Aorta (tissue), 5 donors: Measurements from ENCODE around the gene DFFB. TPM values are rescaled to one million over a fixed set of nuclear protein-coding genes. Genes with fewer than 3 reads are reported as not detected.

ENCODE experiments used
- ATAC-seq: fragments of 200-7000 bp; cut with Tn5 transposase; one replicate; pipeline ENCODE4 v1.9.1; 2022; ENCODE audit warnings: moderate library complexity; ENCODE audit not compliant: low FRiP score
- DNase-seq, 2 donors: peaks; one replicate each; pipeline ENCODE4 v3.0.0-alpha.2; 2020
- H3K27ac ChIP-seq, 2 donors: one replicate each; pipeline ENCODE4 v1.5.1; 2013; ENCODE audit warnings: low read length in 2 of 2, mild to moderate bottlenecking in 2 of 2, moderate library complexity in 2 of 2, control low read depth in 1 of 2, inconsistent platforms in 1 of 2, low read depth in 1 of 2
- H3K27me3 ChIP-seq, 2 donors: one replicate each; pipeline ENCODE4 v1.6.1; 2013; ENCODE audit warnings: control low read depth in 1 of 2, low read length in 1 of 2, mild to moderate bottlenecking in 1 of 2, moderate library complexity in 1 of 2; ENCODE audit not compliant: insufficient read depth in 2 of 2, control insufficient read depth in 1 of 2
- H3K36me3 ChIP-seq, 2 donors: one replicate each; pipeline ENCODE4 v1.6.1; 2013; ENCODE audit warnings: control low read depth in 1 of 2, low read length in 1 of 2, mild to moderate bottlenecking in 1 of 2; ENCODE audit not compliant: insufficient read depth in 2 of 2, control insufficient read depth in 1 of 2
- H3K4me1 ChIP-seq, 2 donors: one replicate each; pipeline ENCODE4 v1.6.1; 2013; ENCODE audit warnings: low read length in 2 of 2, control low read depth in 1 of 2, mild to moderate bottlenecking in 1 of 2, moderate library complexity in 1 of 2; ENCODE audit not compliant: insufficient read depth in 2 of 2, control insufficient read depth in 1 of 2
- H3K4me3 ChIP-seq, 2 donors: one replicate each; pipeline ENCODE4 v1.5.1; 2013; ENCODE audit warnings: low read length in 2 of 2, control low read depth in 1 of 2, mild to moderate bottlenecking in 1 of 2
- H3K9me3 ChIP-seq: one replicate; pipeline ENCODE4 v1.6.1; 2013; ENCODE audit warnings: mild to moderate bottlenecking, low read length; ENCODE audit not compliant: control insufficient read depth
- WGBS, 2 donors: extraction: QIAGEN DNeasy Blood & Tissue Kit; methylation state at CpG; one replicate each; pipeline ENCODE4 v1.1.7; 2013; 5-methylcytosine and 5-hydroxymethylcytosine counted together
- intact Hi-C, 2 donors: fragments of 100-400 bp; cut with DNase I; formaldehyde crosslinking; loops; one replicate each; pipeline versions ENCODE4 v1.14.2 to v1.15.0; 2022
- polyA plus RNA-seq, 2 donors: library from polyadenylated mRNA; stranded (reverse); fragments of 200-250 nt; gene quantifications; one replicate each; pipeline ENCODE4 v1.2.3, GENCODE V29; 2013
- total RNA-seq, 2 donors: library from RNA; stranded (reverse); fragmentation: NEBNext Ultra II Directional; extraction: Animal tissue kit (Norgen Biotek cat#: 25700); gene quantifications; one replicate each; pipeline ENCODE4 v1.2.1, GENCODE V29; 2021
- donor health status: healthy with polysubstance abuse.
- donor health status: Bipolar disorder and iron deficiency.
- donor health status: DM: no; HTN: no; CAD: no.
- donor health status: DM: no; HTN: no; CAD: no.
- donor health status: DM: yes; HTN: yes; CAD: no.

Gene DFFB
- total and polyA plus RNA-seq, 4 donors = 4.3 to 10.2 (median 6.9) TPM

DNA sequence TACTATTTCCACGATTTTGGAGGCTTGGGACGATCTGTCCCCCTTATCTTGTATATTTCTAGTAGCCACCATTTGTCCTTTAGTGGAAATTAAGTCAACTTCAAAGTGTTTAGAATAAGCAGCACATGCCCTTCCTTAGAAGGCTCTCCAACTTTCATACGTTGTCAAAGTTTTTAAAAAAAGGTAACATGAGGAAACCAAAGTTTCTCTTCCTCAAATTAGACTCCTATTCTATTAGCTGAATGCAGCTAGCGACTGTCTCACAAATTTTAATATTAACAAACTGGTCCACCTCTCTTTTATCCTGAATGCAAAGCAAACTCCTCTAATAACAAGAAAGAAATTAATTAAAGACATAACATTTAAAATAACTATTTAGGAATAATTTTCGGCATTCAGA lies 35.9 kb downstream of the DFFB start:
- intact Hi-C loops = no loop called here
- Histone ChIP-seq H3K27me3 (no peaks in the 10 kb centered on the region), H3K4me3 (no peak overlapping the region), H3K36me3 (peaks cover 2 to 4% of the 10 kb centered on the region in 2 donors), H3K4me1 (no peaks in the 10 kb centered on the region), H3K27ac (no peak overlapping the region), H3K9me3 (no peaks in the 10 kb centered on the region)
- ATAC-seq (no peak), DNase-seq (no peak)
- WGBS, 2 donors = 50 to 55% methylated on average over 5 of the region's 5 CpGs

DNA sequence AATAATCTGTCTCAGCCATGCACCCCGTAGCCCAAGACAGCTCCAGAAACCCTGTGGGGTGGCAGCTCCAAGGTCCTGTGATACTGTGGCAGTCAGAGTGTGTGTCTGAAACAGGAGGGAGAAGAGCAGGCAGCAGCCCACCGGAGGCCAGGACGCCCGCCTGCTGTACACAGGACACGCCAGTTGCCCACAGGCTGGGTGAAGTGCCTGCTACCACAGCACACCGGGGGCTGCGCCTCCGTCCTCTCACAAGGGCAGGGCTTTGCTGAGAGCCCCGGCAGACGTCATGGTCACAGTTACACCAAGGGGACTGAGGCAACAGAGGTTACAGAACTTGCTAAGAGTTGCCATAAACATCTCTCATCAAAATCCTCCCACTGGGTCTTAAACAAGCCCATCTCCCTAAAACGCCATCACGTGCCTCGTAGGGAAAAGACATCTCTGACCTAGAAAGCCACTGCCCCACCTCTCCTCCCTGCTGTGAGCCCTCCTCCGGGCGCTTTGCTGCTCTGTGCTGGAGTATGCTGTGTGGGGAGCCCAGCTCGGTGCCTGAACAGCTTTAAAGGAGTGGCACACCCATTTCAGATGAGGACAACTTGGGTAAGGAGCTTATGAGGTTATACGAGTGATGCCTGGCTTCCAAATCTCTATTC lies 37.5 kb downstream of the DFFB start:
- peaks cover 2 to 4% of the 10 kb centered on the region in 2 donors for H3K36me3 ChIP-seq
- H3K9me3 ChIP-seq = no peaks in the 10 kb centered on the region
- 91 to 94% methylated on average over 17 of the region's 17 CpGs for WGBS, 2 donors
- no peaks in the 10 kb centered on the region for H3K27me3 ChIP-seq
- no peaks in the 10 kb centered on the region for H3K4me1 ChIP-seq
- intact Hi-C loops = no loop called here
- DNase-seq (peak; percentile 42 to 70), ATAC-seq (no peak)
- H3K27ac ChIP-seq = no peak overlapping the region
- no peak overlapping the region for H3K4me3 ChIP-seq

DNA sequence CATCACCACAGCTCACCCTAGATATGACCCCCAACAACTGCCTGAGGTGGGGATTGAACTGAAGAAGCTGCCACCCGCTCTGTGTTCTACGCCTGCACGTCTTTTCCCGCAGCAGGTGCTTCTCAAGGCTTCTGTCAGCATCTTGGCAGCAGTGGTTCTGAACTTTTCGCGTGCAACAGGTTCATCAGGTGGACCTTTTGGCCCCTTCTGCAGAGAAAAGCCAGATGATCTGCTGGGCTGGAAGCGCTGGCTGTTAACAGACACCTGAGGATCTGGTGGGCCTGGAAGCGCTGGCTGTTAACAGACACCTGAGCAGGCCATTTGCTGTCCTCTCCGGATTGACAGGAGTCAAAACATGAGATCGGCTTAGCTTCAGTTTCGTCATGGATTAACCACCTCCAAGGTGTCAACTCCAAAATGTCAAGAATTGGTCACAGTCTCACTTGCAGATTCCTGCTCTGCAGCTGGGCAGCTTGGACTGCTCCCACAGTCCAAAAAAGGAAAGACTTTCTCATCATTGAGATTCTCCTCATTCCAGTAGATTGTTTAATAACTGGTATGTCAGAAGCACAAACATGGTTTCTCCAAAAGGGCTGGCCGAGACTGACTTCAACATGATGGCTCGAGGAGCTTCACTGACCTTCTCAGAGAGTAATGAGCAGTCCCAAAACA lies 38.1 kb downstream of the DFFB start:
- Histone ChIP-seq H3K4me3 (no peak overlapping the region), H3K4me1 (no peaks in the 10 kb centered on the region), H3K36me3 (peaks cover 0 to under 1% of the 10 kb centered on the region in 2 donors), H3K27me3 (no peaks in the 10 kb centered on the region), H3K9me3 (no peaks in the 10 kb centered on the region), H3K27ac (no peak overlapping the region)
- DNase-seq = peak; percentile 21 to 31
- intact Hi-C loops = no loop called here
- 76 to 83% methylated on average over 13 of the region's 13 CpGs for WGBS, 2 donors
- ATAC-seq = no peak

DNA sequence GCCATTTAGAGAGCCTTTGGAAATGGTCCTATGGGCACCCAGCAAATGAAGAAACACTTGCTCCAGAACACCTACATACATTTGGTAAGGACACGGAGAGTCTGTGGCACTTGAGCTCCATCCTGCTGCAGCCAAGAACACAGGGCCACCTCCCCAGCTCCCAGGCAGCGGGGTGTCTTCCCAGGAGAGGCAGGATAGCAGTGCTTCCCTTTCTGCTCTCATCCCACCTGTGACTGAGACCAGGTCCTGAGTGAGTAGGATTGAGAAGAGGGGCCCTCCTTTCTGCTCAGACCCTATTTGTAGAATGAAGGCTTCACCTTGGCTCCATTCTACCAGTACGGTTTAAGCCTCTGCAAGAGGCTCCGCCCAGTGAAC lies 38.7 kb downstream of the DFFB start:
- 93% methylated on average over 4 of the region's 4 CpGs for WGBS, 2 donors
- Histone ChIP-seq H3K27ac (no peak overlapping the region), H3K27me3 (no peaks in the 10 kb centered on the region), H3K36me3 (no peaks in the 10 kb centered on the region), H3K9me3 (no peaks in the 10 kb centered on the region), H3K4me1 (no peaks in the 10 kb centered on the region), H3K4me3 (no peak overlapping the region)
- no peak for ATAC-seq
- intact Hi-C loops = no loop called here
- DNase-seq = peak; percentile 12 to 23

DNA sequence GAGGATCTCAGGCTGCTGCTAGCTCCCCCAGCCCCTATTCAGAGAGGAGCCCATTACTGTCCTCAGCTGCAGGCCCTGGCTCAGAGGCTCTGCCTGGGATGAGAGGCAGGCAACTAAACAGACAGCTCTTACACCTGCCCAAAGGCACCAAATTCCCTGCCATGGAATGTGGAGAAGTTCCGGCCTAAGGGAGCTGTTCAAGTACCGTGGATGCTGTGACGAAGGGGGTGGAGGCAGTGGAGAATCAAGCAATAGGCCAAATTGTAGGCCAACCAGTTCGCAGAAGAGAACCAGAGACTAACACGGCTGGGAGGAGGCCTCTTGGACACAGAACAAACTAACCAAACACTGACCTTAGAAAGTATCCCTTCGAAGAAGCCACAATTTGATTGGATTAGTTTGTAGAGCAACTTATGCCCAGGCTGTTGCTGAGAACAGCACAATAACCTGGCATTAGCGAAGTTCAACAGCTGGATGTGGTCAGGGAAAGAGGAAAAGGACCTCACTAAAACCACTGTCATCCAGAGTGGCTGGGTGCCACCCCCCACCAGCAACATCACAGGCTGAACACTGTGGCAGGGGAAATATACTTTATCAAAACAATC lies 39.2 kb downstream of the DFFB start:
- Histone ChIP-seq H3K27ac (no peak overlapping the region), H3K27me3 (no peaks in the 10 kb centered on the region), H3K4me1 (no peaks in the 10 kb centered on the region), H3K4me3 (no peak overlapping the region), H3K9me3 (no peaks in the 10 kb centered on the region), H3K36me3 (no peaks in the 10 kb centered on the region)
- peak; percentile 26 to 32 for DNase-seq
- 92% methylated on average over 7 of the region's 7 CpGs for WGBS, 2 donors
- ATAC-seq = no peak
- intact Hi-C loops = no loop called here

DNA sequence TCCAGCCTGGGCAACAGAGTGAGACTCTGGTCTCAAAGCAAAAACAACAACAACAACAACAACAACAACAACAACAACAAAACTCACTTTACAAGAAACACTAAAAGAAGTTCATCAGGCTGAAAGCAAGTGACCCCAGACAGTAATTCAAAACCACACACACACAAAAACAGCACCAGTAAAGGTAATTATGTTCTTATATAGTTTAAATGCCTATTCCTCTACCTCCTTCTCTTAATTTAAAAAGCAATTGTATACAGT lies 41.1 kb downstream of the DFFB start:
- Histone ChIP-seq H3K4me3 (no peak overlapping the region), H3K27ac (no peak overlapping the region), H3K36me3 (no peaks in the 10 kb centered on the region), H3K4me1 (no peaks in the 10 kb centered on the region), H3K27me3 (no peaks in the 10 kb centered on the region), H3K9me3 (no peaks in the 10 kb centered on the region)
- DNase-seq (no peak), ATAC-seq (no peak)
- intact Hi-C loops = no loop called here

DNA sequence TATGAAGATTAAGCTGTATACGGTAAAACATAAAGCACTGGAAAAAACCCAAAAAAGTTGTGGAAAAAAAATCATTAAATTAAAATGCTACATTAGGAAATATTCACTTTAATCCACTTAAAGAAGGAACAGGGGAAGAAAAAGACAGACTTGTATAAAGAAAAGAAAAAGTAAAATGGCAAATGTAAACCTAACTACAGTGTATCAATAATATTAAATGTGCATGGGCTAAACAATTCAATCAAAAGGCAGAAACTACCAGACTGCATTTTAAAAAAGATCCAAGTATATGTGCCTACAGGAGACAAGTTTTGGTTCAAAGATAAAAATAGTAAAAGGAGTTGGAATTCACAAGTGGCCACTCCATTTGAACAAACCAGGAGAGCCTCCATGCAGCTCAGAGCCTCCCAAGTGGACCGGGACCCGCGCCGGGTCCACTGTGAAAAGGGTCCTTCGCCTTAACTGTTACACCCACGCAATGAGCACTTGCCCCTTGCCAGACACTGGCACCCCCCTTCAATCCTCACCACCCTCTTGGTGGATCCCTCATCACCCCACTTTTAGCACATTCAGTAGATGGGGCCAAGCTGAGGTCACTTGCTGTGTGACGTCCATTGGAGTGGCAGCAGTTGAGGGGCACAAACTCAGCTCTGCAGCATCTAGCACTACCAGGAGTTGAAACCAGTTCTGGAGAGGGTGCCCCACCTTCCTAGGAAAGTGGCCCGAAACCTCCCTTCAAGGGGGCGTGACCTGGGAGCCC lies 41.9 kb downstream of the DFFB start:
- DNase-seq (peak in 1 of 2 donors; percentile 43), ATAC-seq (no peak)
- H3K9me3 ChIP-seq = no peaks in the 10 kb centered on the region
- no peaks in the 10 kb centered on the region for H3K4me1 ChIP-seq
- intact Hi-C loops = no loop called here
- peak overlapping the region; percentile 49 to 79 for H3K4me3 ChIP-seq
- 39% methylated on average over 10 of the region's 10 CpGs for WGBS, 2 donors
- no peaks in the 10 kb centered on the region for H3K27me3 ChIP-seq
- peak overlapping the region in 1 of 2 donors; percentile 18 for H3K27ac ChIP-seq
- no peaks in the 10 kb centered on the region for H3K36me3 ChIP-seq

DNA sequence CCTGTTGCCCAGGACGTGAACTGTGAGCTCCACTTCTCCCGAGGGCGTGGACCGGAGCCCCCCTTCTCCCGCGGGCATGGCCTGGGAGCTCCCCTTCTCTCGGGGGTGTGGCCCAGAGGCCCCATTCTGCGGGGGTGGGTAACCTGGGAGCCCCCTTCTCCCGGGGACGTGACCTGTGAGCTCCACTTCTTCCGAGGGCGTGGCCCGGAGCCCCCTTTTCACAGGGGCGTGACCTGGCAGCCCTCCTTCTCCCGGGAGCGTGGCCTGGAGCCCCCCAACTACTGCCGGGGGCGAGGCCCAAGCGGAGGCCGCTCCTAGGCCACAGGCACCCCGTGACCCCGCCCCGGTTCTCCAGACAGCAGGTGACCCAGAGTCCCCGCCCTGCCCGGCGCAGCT lies 42.5 kb downstream of the DFFB start:
- Histone ChIP-seq H3K9me3 (no peaks in the 10 kb centered on the region), H3K4me3 (peak overlapping the region; percentile 49 to 79), H3K36me3 (no peaks in the 10 kb centered on the region), H3K4me1 (no peaks in the 10 kb centered on the region), H3K27me3 (no peaks in the 10 kb centered on the region), H3K27ac (peak overlapping the region in 1 of 2 donors; percentile 18)
- ATAC-seq (no peak), DNase-seq (no peak)
- 0% methylated on average over 18 to 26 of the region's 26 CpGs for WGBS, 2 donors
- intact Hi-C loops = no loop called here
